CD4-positive, alpha-beta T cell treated with Interleukin-15 for 1 hour (primary cell): Measurements from ENCODE around the gene MIA2.
A peak's percentile ranks its signal among the peaks of the same experiment; 100 is the strongest.

ENCODE experiments used
- DNase-seq: peaks from one replicate; pipeline ENCODE4 v3.0.0-alpha.2; 2020

The MIA2 gene

DNA sequence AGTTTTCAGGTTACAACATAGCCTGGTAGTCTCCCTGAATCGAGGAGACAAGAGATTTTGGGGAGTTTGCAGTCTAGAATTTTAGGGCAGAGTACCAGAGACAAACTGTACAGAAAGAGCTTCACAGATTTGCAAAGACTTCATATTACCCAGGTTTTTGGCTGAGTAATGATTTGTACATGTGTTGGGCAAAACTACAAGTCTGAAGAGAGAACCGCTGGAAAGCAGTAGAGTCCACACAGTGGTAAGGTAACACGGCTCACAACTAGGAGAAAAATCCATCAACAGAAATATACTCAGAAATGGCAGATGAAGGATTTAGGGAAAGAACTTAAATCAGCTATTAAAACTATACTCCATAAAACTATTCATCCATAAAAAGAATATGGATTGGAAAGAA lies 172.8 kb downstream of the MIA2 start:
- DNase-seq, result no peak

DNA sequence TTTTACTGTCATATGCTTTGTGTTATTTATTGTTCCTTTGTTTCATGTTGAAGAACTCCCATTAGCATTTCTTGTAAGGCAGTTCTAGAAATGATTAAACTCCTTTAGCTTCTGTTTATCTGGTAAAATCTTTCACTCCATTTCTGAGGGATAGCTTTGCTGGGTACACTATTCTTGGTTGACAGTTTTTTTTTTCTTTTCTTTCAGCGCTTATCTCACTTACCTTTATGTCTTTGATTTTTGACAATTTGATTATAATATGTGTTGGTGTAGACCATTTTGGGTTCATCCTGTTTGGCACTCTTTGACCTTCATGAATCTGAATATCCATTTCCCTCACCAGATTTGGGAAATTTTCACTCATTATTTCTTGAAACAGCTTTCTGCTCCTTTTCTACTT lies 182.4 kb downstream of the MIA2 start:
- no peak for DNase-seq

DNA sequence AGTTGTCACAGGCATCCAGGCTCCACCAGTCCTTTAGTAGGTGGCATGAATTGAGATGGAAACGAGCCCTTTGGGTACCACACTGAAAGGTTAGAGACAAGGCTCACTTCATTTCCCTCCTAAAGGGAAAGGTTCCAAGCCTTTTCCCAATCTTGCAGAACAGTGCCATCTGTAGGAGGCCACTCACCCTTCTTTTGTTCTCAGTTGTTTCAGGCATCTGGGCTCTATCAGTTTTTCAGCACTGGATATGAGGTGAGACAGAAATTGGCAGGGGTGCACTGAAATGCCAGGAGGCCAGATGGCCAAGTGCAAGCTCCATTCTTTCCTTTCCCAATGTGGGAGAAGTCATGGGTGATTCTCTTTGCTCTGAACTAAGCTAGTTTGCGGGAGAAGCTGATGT lies 183.3 kb downstream of the MIA2 start:
- DNase-seq, result no peak

DNA sequence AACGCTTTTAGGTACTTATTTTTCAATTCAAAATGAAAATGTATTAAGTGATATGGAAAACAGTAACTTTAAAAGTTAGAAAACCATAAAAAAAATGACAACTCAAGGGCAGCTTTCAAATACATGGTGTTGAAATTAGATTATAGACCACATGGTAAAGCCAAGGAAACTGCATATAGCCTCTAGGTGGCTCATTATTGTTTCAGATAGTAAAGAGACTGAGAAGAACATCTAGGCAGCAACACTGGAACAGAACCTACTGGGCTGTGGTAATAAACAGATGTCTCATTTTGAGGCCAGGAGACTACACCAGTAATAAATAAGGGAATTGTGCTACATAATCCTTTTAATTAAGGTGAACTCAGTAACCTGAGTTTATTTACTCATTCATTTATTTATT lies 185.6 kb downstream of the MIA2 start:
- no peak for DNase-seq

DNA sequence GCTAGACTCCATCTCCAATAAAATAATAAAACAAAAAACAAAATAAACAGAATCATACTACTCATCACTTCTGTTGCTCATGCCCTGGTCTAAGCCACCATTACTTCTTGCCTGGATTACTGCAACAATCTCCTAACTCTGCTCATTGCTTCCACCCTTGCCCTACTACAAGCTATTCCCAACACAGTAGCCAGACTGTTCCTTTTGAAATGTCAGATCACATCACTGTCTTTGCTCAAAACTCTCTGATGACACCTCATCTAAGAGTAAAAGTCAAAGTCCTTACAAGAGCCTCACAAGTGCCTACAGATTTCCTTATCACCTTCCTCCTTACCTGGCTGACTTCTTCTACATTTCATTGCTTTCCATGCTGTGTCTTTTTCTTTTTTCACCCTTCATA lies 188.5 kb downstream of the MIA2 start:
- DNase-seq, result no peak

DNA sequence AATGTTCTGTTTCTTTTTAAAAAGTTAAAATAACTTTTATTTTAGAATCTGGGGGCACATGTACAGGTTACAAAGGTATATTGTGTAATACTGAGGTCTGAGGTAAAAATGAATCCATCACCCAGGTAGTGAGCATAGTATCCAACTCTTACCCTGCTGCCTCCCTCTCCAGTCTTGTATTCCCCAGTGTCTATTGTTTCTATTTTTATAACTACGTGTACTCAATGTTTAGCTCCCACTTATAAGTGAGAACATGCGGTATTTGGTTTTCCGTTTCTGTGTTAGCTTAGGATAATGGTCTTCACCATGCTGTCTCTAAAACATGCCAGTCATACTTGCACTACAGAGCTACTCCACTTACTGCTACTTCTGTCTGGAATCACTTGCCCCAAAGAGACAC lies 190.1 kb downstream of the MIA2 start:
- no peak for DNase-seq

DNA sequence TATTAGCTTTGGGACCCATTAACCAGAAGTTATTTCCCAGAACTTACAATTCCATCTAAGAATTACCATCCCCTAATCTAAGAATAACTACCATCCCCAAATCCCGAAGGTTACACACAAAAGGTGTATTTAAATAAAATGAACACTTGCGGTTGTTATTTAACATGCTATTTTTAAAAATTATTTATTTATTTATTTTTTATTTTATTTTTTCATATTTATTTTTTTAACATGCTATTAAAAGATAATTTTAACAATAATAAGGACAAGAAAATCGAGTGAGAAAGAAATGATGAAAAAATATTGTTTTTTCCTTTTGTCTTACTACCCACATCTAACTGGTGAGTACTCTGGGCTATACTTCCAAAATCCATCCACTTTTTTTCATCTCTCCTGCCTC lies 192.2 kb downstream of the MIA2 start:
- DNase-seq, result no peak

DNA sequence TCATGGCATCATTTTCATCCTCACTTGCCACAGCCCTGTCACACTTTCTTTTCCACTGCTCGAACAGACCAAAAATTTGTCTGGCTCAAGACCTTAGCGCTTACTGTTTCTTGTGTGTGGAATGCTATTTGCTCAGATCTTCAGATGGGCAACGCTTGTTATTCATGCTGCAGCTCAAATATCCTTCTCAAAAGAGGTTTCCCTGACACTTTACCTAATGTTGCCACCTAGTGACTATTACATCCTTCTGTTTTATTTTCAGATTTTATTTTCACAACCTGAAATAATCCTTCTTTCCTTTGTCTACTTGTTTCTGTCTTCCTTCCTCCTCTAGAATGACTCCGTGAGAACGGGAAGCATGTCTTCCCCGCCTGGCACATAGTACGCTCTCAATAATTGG lies 192.9 kb downstream of the MIA2 start:
- DNase-seq, result no peak

DNA sequence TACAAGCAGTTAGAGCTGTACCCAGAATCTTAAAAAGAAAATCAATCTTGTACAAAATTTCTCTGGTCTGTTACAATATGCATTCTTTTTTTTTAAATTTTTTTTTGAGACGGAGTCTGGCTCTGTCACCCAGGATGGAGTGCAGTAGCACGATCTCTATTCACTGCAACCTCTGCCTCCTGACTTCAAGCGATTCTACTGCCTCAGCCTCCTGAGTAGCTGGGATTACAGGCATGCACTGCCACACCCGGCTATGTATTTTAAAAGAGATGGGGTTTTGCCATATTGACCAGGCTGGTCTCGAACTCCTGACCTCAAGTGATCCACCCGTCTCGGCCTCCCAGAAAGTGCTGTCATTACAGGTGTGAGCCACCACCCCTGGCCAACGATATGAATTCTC lies 194.4 kb downstream of the MIA2 start:
- no peak for DNase-seq

DNA sequence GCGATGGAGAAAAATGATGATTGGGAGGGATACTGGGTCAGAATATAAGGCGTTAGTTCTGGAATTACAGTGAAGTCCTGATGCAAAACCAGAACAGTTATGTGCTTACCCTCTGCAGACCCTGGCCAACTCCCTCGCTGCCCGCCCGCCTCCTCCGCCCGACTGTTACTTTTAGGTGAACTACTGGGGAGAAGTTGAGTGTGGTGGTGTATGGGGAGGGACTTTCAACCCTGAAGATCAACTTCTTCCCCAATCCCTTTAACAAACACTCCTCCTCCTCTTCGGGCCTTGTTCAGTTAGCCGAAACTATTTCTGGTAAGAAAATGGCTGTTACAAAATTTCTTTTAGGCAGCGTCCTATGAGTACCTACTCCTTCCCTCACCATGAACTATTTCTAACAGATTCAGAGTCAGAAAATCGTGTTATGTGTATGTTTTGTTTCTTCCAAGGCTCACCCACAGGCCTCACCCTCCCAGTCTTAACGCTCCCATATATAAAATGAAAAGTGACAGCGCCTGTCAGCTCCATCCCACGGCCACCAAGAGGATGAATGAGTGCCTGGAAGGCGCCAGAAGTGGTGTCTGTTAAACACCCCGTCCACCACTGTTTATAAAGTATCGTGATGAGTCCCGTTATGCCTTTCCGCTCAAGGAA lies 197.2 kb downstream of the MIA2 start:
- DNase-seq, result peak; percentile 19

DNA sequence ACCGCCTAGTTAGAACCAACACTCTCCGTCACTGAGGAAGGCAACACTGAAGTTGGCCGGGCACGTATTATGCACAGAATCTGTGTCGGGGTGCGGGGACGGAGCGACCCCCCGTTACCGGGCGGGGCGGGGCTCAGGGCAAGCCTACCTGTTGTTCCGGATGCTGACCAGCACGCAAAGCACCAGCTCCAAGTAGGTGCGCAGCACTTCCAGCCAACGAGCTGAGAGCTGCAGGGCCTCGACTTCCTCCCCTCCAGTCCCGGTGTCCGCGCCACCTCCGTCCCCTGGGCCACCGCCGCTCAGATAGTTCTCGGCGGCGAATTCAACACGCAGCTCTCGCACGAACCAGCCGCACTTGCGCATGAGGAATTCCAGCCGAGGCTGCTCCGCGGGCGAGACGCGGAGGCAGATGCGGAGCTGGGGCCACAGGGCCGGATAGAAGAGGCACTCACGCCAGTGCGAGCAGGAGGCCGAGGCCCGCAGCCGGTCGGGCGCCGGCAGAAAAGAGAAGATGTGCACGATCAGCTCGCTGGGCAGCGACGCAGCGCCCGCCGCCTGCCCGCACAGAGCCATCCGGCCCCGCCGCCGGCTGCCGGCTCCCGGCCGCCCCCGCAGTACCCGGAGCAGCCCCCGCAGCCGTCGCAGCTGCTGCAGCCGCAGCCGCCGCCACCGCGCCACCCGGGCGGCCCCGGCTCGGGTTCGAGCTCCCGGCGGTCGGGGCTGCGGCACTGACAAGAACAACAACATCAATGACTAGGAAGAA lies 197.9 kb downstream of the MIA2 start:
- peak; percentile 58 for DNase-seq

DNA sequence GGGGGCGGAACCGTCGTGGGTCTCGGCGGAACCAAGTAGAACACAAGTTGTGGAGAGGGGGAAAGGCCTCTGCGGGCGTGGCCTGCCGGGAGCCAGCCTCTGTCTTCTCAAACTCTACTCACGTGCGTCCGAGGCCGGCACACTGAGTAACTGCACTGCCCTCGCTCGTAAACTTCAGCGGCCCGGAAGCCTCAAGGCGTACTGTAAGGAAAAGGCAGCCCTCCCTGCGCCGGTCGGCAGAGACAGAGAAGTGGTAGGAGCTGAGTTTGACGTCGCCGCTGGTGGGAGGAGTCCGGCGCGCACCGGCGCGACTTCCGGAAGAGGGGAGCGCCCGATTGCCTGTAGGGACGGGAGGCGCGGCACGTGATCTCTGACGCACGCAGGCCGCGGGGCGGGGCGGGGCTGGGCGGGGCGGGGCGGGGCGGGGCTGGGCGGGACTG lies 198.5 kb downstream of the MIA2 start, which contains the start of gene FBXO33:
Gene FBXO33, minus strand, starts transcription at position 255 of the 440 bp plus-strand sequence. CDS start 271 bp downstream, outside the sequence.
- peak; percentile 98 for DNase-seq

DNA sequence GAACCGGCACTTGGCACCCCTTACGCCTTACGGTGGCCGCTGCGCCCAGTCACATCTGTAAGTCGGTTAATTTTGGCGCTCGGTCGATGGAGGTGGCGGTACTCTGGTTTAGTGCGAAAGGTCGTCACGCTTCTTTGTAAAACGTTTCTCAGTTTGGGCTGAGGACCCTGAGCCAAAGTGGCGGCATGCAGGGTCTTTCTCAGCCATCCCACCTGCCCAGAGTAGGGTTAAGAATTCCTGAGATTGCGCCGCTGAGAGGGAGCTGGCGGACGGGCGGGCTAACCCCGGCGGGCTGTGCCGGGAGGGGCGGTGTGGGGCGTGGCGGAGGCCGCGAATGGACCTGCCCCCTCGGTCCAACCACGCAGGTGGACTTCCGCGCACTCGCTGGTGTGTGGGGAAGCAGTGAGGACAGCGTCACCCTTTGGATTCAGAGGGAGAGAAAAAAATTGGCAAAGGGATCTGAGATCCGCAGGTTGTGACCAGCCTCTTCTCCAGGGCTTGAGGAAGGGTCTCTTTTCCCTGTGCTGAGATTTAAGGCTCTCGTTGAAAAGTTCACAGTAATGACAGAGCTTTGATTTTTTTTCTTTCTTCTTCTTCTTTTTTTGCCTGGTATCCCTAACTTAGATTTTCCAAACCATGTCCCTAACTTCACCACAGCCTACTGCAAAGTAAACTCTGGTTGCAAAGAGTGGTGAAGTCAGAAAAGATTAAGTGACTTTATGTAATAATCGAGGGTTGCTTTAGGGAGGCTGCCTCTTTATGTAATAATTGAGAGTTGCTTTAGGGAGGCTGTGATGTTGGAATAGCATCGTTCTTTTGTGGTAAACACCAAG lies 199.1 kb downstream of the MIA2 start:
- peak; percentile 76 for DNase-seq

DNA sequence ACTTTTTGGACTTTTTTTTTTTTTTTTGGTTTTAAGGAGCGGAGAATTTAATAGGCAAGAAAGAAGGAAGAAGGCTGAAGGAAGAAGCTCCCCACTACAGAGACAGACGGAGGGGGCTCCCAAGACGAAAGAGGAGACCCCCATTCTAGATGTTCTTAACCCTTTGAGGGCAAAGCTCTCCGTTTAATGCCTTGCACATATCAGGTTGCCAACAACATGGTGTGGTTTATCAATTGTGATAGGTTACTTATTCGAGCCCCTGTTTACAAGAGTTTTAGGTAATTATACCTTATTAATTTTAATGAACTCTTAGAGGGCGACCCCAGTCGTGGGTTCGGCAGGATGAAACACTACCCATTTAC lies 199.7 kb downstream of the MIA2 start:
- DNase-seq, result no peak

DNA sequence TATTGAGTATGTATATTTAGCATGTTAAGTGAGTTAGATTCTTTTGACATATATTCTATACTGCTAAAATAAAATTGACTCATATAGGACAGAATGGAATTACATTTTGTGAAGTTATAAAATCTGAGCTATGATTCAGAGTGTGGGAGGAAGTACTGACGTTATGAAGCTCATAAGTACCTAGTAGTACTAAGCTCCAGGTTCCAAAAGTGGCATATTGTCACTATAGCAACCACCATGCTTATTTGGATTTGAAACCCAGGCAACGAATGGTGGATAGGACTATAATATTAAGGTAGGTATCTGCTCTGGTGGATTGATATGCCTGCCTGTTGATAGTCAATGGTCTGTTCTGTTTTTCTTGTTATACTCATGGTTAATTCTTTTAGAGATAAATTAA lies 200.7 kb downstream of the MIA2 start:
- no peak for DNase-seq

DNA sequence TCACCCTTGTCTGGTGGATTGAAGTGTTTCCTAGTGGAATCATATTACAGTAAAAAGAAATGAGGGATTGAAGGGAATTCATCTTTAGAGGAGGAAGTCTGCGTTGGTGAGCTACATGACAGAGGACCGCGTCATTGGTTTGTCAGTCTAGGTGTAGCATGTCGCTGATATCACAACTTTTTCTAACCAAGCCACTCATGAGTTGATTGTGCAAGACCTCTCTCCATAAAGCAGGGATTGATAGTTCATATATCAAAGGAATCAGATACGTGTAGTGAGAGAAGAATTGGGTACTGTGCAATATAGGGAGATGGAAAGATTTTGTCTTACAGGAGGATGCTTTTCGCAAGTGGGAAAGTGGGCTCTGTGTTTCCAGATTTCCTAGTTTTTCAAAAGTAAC lies 201.5 kb downstream of the MIA2 start:
- DNase-seq, result no peak
